Hippocampal formation (tissue), 2 donors: ENCODE data around the gene ANGPT4.
"Not testable (repeated sequence)": the region's sequence is repeated elsewhere in the genome, so short reads cannot be mapped to it uniquely, and the experiment has no call there.

ENCODE experiments used
- DNase-seq, 2 donors: peaks; one replicate each; lab custom pipeline; 2025; lab: John Stamatoyannopoulos, UW

ANGPT4 gene

GRCh38 chr20:844473-845225, 71.5 kb downstream of the ANGPT4 start:
- peak; percentile 64 to 74 for DNase-seq

GRCh38 chr20:843912-844311, 72.2 kb downstream of the ANGPT4 start:
- no peak for DNase-seq

GRCh38 chr20:842547-842940, 73.6 kb downstream of the ANGPT4 start:
- no peak for DNase-seq

GRCh38 chr20:841568-842546, 74.3 kb downstream of the ANGPT4 start:
- no peak for DNase-seq

- DNase-seq: no peak
Measured at GRCh38 chr20:840858-841567, 75.1 kb downstream of the ANGPT4 start.

GRCh38 chr20:840503-840857, 75.7 kb downstream of the ANGPT4 start:
- DNase-seq: no peak

- no peak for DNase-seq
Measured at GRCh38 chr20:839626-840025, 76.5 kb downstream of the ANGPT4 start.

GRCh38 chr20:839015-839414, 77.1 kb downstream of the ANGPT4 start:
- DNase-seq: no peak

GRCh38 chr20:836190-836589, 79.9 kb downstream of the ANGPT4 start:
- no peak for DNase-seq

- no peak for DNase-seq
Measured at GRCh38 chr20:835608-836045, 80.5 kb downstream of the ANGPT4 start.

GRCh38 chr20:834151-834746, 81.9 kb downstream of the ANGPT4 start:
- no peak for DNase-seq

GRCh38 chr20:833450-834150, 82.5 kb downstream of the ANGPT4 start, which contains the start of gene FAM110A:
TSS of gene FAM110A (plus strand) at chr20:833715. CDS start at chr20:844805, 11,090 bp downstream.
- DNase-seq: peak; percentile 85

- no peak for DNase-seq
Measured at GRCh38 chr20:833121-833449, 83.0 kb downstream of the ANGPT4 start.

- DNase-seq: no peak
Measured at GRCh38 chr20:831956-832355, 84.2 kb downstream of the ANGPT4 start.

- DNase-seq: no peak
Measured at GRCh38 chr20:831251-831650, 84.9 kb downstream of the ANGPT4 start.

- no peak for DNase-seq
Measured at GRCh38 chr20:830011-830521, 86.1 kb downstream of the ANGPT4 start.

- DNase-seq: no peak
Measured at GRCh38 chr20:829551-829950, 86.6 kb downstream of the ANGPT4 start.

GRCh38 chr20:828987-829386, 87.1 kb downstream of the ANGPT4 start:
- no peak for DNase-seq

GRCh38 chr20:827981-828380, 88.2 kb downstream of the ANGPT4 start:
- DNase-seq: not testable (repeated sequence)

- no peak for DNase-seq
Measured at GRCh38 chr20:826695-827323, 89.3 kb downstream of the ANGPT4 start.
